Sigmoid colon (tissue), 4 donors: ENCODE results near the gene IGLL5.
"Not testable (repeated sequence)": the region's sequence is repeated elsewhere in the genome, so short reads cannot be mapped to it uniquely, and the experiment has no call there.

Experiments
- CTCF ChIP-seq, 4 experiments: fragments of 450-650 bp in 3 of 4; fragments of 200-600 bp in 1 of 4; IDR thresholded peaks; one replicate each; pipeline ENCODE4 v1.5.1; 2016 to 2019; ENCODE audit warnings: antibody characterized with exemption in 4 of 4, mild to moderate bottlenecking in 3 of 4, moderate library complexity in 2 of 4
- EP300 ChIP-seq, 4 donors: sonication (generic); formaldehyde crosslinking; IDR thresholded peaks; one replicate each; pipeline ENCODE4 v1.6.1; 2017; ENCODE audit warnings: antibody characterized with exemption in 4 of 4
- POLR2AphosphoS5 ChIP-seq, 4 donors: sonication (generic); formaldehyde crosslinking; IDR thresholded peaks; one replicate each; pipeline ENCODE4 v1.6.1; 2017; ENCODE audit warnings: antibody characterized with exemption in 4 of 4

DNA sequence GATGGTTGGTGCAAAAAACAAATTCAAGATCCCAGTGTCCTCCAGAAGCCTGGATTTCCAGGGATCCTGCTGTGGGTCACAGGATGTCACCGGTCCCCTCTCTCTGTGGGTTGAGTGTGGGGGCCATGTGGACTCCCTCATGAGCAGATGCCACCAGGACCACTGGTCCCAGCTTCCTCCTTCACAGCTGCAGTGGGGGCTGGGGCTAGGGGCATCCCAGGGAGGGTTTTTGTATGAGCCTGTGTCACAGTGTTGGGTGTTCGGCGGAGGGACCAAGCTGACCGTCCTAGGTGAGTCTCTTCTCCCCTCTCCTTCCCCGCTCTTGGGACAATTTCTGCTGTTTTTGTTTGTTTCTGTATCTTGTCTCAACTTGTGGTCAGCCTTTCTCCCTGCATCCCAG, 17.1 kb downstream of the IGLL5 start:
- TF ChIP-seq POLR2AphosphoS5, CTCF, EP300 (IDR thresholded peaks at IDR 0.05): not testable (repeated sequence)
